Measurements from ENCODE around the gene SP6.

- no peak for TF ChIP-seq NFIC (IDR thresholded peaks at IDR 0.05)
- no peak for TF ChIP-seq MAX (IDR thresholded peaks at IDR 0.05)
- no peak for TF ChIP-seq RAD21 (IDR thresholded peaks at IDR 0.05; ENCODE audit: low read depth)
- TF ChIP-seq ZBTB7A (IDR thresholded peaks at IDR 0.05; ENCODE audit: low read depth), result no peak
- TF ChIP-seq CEBPB (IDR thresholded peaks at IDR 0.05), result no peak
- no peak for TF ChIP-seq TCF12 (IDR thresholded peaks at IDR 0.05; ENCODE audit: low read depth)
Observed at GRCh38 chr17:47845716-47846075, 5.3 kb downstream of the SP6 start.
